HG03354 (cell line): ENCODE data around the gene CDKN2B-AS1.

Experiments used
- ATAC-seq: cut with Tn5 transposase; IDR thresholded peaks from one replicate; pipeline ENCODE4 v1.9.1; 2021; ENCODE audit warnings: mild to moderate bottlenecking; ENCODE audit not compliant: unreplicated experiment, poor library complexity, severe bottlenecking

CDKN2B-AS1 gene

DNA sequence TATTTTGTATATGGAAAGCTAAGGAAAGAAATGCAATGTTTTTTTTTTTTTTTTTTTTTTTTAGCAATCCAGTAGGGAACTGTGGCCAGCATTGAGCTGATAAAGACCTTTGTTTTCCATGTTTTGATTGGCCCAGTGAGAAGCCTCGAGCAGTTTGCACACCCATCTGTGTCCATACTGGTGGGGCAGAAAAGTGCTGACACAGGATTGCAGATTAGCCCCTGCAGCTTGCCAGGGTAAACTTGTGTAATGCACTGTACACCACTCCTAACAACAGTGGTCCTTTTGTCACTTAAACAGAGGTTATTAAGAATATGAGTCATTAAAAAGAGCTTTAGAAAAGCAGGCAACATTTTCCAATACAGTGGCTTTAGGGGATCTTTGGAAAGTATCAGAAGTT is 147.3 kb downstream of the CDKN2B-AS1 start:
- ATAC-seq: no peak

DNA sequence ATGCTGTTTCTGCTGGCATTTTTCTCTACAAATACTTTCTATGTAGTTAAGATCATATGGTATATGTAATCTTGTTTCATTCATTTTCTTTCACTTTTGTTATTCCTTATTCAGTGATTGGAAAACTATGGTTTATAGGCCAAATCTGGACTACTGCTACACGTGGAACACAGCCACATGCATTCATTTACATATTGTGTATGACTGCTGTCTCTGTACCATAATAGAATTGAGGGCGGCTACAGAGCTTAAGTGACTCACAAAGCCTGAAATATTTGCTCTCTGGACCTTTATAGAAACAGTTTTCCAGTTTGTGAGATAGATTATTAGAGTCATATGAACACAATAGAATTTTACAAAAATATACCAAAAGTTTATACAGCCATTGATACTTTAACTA is 148.1 kb downstream of the CDKN2B-AS1 start:
- no peak for ATAC-seq

DNA sequence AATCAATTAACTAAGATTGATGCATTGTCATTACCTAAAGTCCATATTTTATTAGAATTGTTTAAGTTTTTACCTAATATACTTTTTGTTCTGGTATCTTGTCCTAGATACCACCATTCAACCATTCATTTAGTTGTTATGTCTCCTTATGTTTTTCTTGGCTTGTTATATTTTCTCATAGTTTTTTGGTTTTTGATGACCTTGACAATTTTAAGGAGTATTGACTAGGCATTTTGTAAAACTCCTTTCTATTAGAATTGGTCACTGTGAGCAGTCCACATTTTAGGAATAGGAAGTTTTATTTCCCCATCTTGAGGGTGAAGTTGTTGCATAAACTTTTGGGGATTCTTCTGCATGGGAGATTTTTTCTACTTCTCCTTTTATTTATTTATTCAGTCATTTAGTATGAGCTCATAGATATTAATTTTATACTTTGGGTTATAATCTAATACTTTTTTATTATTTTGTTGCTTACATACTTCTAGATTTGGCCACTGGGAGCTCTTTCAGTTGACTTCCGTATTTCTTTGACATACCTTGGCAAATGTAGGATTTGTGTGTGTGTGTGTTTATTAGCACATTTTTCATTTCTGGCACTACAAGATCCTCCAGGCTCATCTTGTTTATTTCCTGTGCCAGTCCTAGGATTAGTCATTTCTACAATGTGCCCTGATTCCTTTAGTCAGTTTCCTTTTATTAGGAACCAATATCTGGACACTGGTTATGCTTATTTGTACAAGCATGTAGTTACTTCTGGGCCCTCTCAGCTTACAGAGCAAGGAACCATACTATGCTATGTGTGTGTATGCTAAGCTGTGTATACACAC is 149.4 kb downstream of the CDKN2B-AS1 start:
- ATAC-seq: no peak

DNA sequence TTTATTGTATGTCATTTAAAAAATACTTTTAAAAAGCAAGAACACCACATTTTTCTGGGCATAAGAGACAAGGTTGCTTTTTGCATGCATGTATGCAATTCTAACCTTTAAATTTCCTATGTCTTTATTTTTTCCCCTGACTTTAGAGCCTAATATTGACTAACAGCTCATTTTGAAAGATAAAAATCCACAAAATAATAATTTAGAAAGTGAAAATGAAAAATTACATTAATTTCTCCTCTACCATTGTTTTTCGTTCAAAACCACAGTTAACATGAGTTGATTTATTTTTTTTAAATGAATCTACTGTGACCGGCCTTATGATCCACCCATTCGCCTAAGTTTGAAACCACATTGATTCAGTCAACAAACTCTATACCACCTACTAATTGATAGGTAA is 152.0 kb downstream of the CDKN2B-AS1 start:
- no peak for ATAC-seq

DNA sequence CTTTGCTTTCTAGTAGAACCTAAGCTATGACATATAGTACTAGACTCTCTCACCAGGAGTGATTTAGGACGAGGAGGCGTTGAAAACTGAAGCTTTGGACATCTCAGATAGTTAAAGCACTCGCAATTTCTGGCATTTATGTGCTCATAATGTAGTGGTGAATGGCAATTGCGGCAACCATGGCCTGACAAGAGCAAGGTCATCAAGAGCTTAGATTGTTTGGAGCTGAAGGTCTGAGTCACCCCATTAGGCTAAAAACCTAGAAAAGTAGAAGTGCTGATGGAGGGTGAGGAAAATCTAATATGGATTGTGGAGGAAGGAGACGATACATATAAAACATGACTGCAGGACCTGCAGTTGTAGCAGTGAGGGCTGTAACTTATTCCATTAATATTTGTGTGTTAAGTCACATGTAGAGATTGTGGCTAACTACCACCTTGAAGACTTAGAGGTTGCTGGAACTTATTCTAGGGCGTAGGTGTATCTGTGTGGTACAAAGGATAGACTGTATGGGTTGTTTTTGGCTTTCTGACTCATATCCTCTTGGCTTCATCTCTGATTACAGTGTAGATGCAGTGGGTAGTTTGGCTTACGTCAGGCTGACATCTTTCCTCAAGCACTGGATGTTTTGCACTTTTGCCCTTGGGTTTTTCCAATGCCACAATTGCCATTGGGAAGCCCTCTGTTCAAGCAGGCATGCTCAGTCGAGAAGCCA is 153.4 kb downstream of the CDKN2B-AS1 start:
- no peak for ATAC-seq

DNA sequence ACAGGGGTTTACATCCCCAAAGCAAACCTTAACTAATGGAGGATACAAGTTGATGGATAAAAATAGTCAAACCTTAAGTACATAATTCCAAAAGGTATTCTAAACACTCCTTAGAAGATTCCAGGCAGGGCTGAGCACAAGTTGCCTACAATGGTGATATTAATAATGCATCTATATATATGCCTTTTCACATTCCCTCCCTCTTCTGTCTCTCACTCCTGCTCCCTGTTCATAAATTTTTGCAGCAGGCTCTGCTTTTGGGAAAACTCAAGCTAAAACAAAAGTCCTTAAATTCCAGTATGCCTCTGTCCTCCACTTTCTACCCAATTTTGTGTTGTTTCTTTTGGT is 153.9 kb downstream of the CDKN2B-AS1 start:
- no peak for ATAC-seq

DNA sequence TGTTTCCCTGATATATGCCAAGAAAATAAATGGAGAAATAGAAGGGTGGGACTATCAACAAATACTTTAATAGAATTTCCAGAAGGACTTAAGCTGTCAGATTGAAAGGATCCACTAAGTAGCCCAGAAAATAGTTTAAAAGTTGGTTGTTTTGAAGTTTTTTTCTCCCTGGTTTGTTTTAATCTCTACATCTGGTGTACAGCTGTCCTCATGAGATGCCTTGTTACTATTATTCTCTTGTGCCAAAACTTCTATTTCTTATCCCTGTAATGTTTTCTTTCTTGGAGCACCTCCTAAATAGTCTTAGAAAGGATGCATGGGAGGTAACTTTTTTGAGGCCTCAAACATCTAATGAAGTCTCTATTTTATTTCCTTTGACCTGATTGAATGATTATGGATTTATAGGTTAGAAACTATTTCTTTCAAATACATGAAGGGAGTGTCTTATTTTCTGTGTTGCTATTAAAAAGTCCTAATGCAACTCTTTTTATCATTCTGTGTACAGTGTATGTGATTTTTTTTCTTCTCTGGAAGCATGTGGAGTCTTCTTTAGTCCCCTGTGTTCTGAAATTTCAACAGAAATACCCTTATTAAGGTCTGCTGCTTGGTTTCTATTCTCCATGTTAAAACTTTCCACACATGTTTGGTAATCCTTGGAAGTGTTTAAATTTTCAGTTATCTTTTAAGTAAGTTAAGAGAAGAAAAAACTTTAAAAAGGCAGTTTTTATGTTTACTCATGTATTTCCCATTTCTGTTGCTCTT is 154.5 kb downstream of the CDKN2B-AS1 start:
- no peak for ATAC-seq

DNA sequence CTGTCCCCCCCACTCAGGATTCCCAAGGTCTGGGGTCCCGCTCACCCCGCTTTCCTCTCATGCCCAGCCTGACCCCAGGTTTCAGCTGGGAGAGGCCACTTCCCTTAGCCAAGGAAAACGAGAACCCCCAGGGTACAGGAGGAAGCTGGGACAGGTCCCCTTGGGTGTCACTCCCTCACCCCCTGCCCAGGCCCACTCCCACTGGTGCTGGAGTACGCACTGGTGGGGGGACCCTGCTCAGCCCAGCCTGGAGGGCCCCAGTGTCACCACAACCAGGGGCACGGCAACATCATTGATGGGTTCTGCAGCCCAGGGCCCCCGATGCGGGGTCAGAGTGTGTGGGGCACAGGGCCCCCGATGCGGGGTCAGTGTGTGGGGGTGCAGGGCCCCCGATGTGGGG is 159.5 kb downstream of the CDKN2B-AS1 start:
- ATAC-seq: no peak

DNA sequence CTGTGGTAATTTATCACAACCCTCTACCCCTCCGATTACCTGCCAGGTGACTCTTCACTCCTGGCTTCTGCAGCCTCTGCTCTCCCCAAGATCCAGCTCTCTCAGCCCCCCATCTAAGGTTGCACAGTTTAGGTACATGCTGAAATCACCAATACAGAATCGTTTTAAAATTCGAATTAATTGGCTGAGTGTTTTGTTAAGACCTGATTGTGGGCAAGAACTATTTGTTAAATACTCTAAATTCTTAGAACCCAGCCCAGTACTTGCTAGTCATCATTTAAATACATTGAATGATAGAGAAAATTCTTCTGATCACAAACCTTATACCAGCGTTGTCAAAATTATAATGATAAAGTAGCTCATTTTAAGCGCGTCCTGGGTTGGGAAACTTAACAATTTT is 162.0 kb downstream of the CDKN2B-AS1 start:
- no peak for ATAC-seq

DNA sequence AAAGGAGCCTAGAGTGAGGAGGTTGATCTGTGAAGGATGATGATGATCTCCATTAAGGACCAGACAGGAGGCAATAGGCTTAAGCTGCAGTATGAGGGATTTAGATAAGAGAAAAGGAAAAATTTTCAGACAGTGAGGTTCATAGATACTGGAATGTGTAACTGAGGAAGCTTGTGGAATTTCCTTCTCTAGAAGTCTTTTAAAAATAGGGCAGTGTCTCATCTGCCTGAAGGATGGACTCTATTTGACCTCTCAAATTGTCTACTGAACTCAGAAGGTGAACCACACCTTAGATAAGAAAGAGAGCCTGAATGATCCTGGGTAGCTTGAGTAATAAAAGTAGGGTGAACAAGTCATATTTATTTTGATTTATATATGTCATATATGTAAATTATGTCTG is 162.7 kb downstream of the CDKN2B-AS1 start:
- no peak for ATAC-seq

DNA sequence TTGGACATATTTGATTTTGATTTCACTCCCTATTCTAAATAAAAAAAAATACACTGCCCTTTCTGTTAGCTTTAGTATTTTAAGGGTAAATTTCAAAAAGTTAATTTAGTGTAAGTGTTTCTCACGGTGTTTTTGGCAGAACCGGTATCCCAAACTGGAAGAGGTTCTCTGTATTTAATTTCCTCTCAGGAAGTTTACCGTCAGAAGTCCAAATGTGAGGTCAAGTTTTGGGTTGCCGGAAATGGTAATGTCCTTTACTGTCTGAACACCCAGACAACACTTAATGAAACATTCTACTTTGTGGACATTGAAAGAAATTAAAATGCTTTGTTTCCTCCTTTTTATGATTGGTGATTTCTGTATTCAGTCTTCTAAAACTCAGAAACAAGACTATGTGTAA is 163.2 kb downstream of the CDKN2B-AS1 start:
- ATAC-seq: no peak

DNA sequence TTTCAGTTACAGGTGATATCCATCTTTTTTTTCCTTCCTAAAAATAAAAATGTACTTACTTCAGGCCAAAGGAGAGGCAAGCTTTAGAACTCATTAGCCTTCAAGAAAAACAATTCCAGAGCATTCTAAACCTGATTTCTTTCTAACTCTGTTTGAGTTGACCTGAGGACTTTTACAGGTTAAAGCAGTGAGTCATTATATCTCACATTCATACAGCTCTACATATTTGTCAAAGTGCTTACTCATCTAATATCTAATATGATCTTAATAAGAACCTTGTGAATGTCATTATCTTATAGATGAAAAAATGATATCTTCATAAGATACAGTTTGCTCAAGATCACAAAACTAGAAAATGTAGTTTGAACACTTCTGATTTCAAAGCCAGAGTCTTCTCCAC is 163.7 kb downstream of the CDKN2B-AS1 start:
- ATAC-seq: no peak

DNA sequence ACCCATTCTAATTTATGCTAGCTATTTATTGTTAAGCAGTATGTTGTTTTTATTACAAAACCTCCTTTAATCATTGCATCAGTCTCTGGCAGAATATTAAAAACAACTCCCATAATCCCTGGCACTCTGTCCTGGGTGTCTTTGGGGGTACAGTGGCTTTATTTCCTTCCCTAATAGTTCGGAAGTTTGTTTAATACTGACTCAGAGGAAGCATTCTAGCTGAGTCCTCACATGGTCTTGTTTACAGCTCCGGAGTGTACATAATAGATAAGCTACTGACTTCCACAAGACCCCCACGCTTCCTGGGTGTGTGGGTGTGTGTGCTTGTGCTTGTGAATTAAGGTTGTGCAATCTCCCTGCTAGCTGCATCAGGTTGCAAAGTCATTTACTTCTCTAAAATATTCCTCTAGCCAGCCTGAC is 164.3 kb downstream of the CDKN2B-AS1 start:
- no peak for ATAC-seq

DNA sequence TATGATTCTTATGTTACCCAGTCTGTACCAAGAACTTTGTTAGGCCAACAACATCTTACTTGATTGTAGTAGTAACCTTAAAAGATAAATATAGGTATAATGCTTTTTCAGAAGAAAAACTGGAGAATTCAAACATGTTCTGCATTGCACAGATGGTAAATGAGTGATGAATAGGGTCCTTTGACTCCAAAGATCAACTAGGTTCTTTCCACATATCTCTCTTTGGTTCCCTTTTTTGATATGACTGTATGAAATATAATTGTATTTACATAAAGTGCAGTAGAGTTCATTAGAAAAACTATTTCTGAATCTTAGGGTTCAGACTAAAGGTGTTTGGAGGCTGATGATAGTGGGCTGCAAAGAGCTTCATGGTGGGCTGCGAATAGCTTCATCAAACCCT is 165.0 kb downstream of the CDKN2B-AS1 start:
- ATAC-seq: no peak

DNA sequence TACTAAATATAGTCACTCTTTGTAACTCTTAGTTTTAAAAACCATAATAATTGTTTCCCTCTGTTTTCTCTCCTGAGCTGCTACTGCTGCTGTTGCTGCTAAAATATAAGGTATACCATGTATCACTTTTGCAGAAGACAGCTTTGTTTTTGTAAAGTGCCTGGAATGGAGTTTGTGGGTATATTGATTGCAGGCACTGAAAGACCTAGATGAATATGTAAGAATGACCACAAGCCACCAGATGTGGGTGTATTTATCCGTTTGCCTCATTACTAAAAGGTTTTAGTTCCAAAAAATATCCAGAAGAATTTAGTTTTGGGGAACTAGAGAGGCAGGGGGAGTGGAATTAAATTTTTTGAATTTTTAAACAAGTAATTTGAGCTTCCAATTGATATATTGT is 165.6 kb downstream of the CDKN2B-AS1 start:
- ATAC-seq: no peak

DNA sequence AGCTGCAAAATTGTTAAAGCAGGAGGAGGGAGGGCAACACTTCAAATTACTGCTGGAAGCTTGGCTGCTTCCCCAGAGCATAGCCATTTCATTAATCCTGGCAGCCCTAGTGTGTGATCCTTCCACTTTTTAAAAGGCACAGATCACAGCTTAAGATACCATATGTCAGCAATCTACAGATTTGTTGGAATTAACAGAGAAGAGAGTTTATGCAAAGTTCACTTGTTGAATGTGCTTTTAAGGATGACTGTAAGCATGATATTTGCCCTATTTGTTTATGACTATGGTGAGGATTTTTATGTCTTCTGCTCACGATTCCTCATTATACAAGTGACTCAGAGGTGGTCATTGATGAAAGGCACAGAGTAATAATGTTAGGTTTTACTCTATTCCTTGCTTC is 170.6 kb downstream of the CDKN2B-AS1 start:
- ATAC-seq: no peak

DNA sequence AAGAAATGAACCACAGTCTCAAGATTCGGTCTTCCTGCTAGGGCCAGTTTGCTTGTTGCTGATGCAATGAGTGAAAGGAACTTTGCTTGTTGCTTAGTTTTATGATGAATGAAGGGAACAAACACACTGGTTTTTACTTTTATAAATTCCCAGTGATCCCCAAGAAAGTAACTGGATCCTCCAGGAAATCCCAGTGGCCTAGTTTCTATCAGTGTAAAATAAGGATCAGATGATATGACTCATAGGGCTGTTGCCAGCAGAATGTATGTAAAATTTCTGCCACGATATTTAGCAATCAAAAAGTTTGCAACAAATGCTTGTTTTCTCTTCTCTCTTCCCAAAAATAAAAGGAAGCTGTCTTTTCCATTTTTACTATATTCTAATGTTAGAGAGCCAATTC is 174.7 kb downstream of the CDKN2B-AS1 start:
- no peak for ATAC-seq

DNA sequence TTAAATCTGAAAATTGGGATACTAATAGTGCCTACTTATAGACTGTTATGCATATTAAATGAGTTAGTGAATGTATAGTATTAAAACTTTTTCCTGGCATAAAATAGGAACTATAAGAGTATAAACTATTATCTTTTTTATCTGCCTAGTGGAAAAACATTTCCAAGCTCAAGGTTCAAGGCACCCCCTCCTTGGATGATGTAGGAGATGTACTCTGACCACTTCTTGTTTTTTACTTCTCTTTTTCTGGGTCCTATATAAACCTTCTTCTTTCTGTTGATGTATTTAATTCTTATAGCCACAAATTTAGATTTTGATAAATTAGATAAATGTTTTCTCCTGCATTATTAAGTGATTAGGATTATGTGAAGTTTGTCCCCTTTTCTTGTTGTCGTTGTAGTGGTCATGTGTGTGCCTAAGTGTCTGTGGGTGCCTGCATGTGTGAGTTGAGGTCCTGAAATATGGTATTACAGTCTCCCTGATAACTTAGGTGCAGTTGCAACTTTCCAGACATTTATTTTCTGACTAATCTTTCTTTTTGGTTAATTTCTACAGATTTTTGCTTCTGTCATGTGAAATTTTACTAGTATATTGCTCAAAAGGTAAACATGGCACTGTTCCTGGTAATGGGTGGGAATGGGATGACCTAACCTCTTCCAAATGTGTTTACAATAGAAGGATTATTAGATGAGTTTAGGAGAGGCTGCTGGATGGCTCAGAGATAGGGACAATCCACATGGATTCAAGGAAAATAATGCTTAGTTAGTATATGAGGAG is 175.3 kb downstream of the CDKN2B-AS1 start:
- no peak for ATAC-seq
